K562 (cell line): ENCODE measurements around the gene KLHL29. TPM values are rescaled to one million over a fixed set of nuclear protein-coding genes. Genes with fewer than 3 reads are reported as not detected.

Experiments used
- ATAC-seq: fragments of 200-7000 bp; cut with Tn5 transposase; 3 replicates; pipeline ENCODE4 v1.9.1; 2020; ENCODE audit warnings: moderate library complexity
- BruUV-seq: library from RNA; stranded (reverse); fragments of 400-500 nt; replicated peaks from 2 replicates; lab custom pipeline; 2021; lab: Mats Ljungman, UMichigan
- CTCF ChIA-PET: fragments of 300-600 bp; formaldehyde crosslinking; extraction: SDS; loops from one replicate; lab custom pipeline; 2021; ENCODE audit warnings: low intra/inter-chr PET ratio; lab: Yijun Ruan, JAX
- POLR2A ChIA-PET: fragments of 300-600, 350-650 bp; sonication (Branson Sonifier 250); formaldehyde crosslinking; extraction: SDS; loops from one replicate; lab custom pipeline; 2021; ENCODE audit warnings: antibody characterized with exemption, inconsistent platforms; lab: Yijun Ruan, JAX
- DNase-seq, 4 experiments: peaks; one replicate each; pipeline versions ENCODE4 v3.0.0 to v3.0.0-alpha.2; 2011 to 2018; ENCODE audit warnings: low spot score in 3 of 4, mixed read lengths in 3 of 4; ENCODE audit errors: extremely low read depth in 1 of 4
- FAIRE-seq: peaks from 2 replicates; lab custom pipeline; 2011; peaks lifted over from hg19 to GRCh38; lab: Jason Lieb, UNC
- H2AFZ ChIP-seq: 2 replicates; pipeline ENCODE4 v1.6.0; 2011; ENCODE audit warnings: low read depth, low read length, control low read depth, inconsistent platforms
- H3K27ac ChIP-seq: fragments of 200-600 bp; 3 replicates; pipeline ENCODE4 v1.8.0; 2011; ENCODE audit warnings: low read depth, mild to moderate bottlenecking, control low read depth, inconsistent platforms, low read length, moderate library complexity, mixed read lengths; ENCODE audit errors: extremely low read depth
- H3K27me3 ChIP-seq, 2 experiments: fragments of 300-600 bp in 1 of 2; 2 replicates in 1 of 2; 3 replicates in 1 of 2; pipeline versions ENCODE4 v1.6.0 to v1.8.0; 2011; ENCODE audit warnings: inconsistent platforms in 2 of 2, low read length in 2 of 2, mild to moderate bottlenecking in 1 of 2, mixed read lengths in 1 of 2, moderate library complexity in 1 of 2; ENCODE audit not compliant: control insufficient read depth in 2 of 2, insufficient read depth in 2 of 2
- H3K36me3 ChIP-seq: fragments of 300-600 bp; 3 replicates; pipeline ENCODE4 v1.8.0; 2011; ENCODE audit warnings: mild to moderate bottlenecking, low read length, inconsistent platforms; ENCODE audit not compliant: control insufficient read depth, insufficient read depth
- H3K4me1 ChIP-seq, 2 experiments: fragments of 200-600 bp in 1 of 2; replicated peaks in 1 of 2; 2 replicates in 1 of 2; 3 replicates in 1 of 2; pipeline versions ENCODE4 v1.5.1 to v1.8.0; 2011; ENCODE audit warnings: inconsistent platforms in 2 of 2, low read length in 2 of 2, mild to moderate bottlenecking in 1 of 2, mixed read lengths in 1 of 2, moderate library complexity in 1 of 2; ENCODE audit not compliant: control insufficient read depth in 2 of 2, insufficient read depth in 2 of 2
- H3K4me2 ChIP-seq: 2 replicates; pipeline ENCODE4 v1.6.1; 2011; ENCODE audit warnings: low read length, control low read depth, inconsistent platforms, mixed read lengths; ENCODE audit not compliant: insufficient read depth
- H3K4me3 ChIP-seq: fragments of 200-600 bp; sonication (generic), shearing (Covaris generic); 2 replicates; pipeline ENCODE4 v1.5.1; 2016; ENCODE audit warnings: control low read depth, inconsistent platforms
- H3K79me2 ChIP-seq: fragments of 200-600 bp; 3 replicates; pipeline ENCODE4 v1.8.0; 2011; ENCODE audit warnings: low read length, inconsistent platforms; ENCODE audit not compliant: control insufficient read depth, insufficient read depth
- H3K9ac ChIP-seq, 2 experiments: 2 replicates each; pipeline versions ENCODE4 v1.6.0 to v1.6.1; 2011; ENCODE audit warnings: low read depth in 2 of 2, low read length in 2 of 2, control low read depth in 1 of 2, inconsistent platforms in 1 of 2, mild to moderate bottlenecking in 1 of 2, mixed read lengths in 1 of 2; ENCODE audit not compliant: insufficient read depth in 1 of 2
- H3K9me1 ChIP-seq: one replicate; pipeline ENCODE4 v1.6.0; 2011; ENCODE audit warnings: inconsistent platforms, mild to moderate bottlenecking, low read length, moderate library complexity; ENCODE audit not compliant: control insufficient read depth, insufficient read depth
- H3K9me3 ChIP-seq: replicated peaks from 2 replicates; pipeline ENCODE4 v1.5.1; 2011; ENCODE audit warnings: low read depth, low read length, inconsistent platforms; ENCODE audit not compliant: control insufficient read depth, insufficient read depth
- H4K20me1 ChIP-seq: replicated peaks from 2 replicates; pipeline ENCODE4 v1.6.1; 2011; ENCODE audit warnings: low read length, inconsistent platforms, mixed read lengths; ENCODE audit not compliant: control insufficient read depth, insufficient read depth
- ESRRA ChIP-seq: fragments of 450-650 bp; IDR thresholded peaks from 2 replicates; pipeline ENCODE4 v1.6.1; 2014; ENCODE audit warnings: low read depth, mild to moderate bottlenecking, moderate library complexity, borderline replicate concordance
- HNRNPK ChIP-seq: fragments of 200-400 bp; formaldehyde crosslinking; IDR thresholded peaks from one replicate; pipeline ENCODE4 v1.6.1; 2018; ENCODE audit warnings: mild to moderate bottlenecking, low read depth, low read length; ENCODE audit not compliant: poor library complexity, severe bottlenecking
- HNRNPL ChIP-seq: fragments of 200-400 bp; formaldehyde crosslinking; IDR thresholded peaks from 2 replicates; pipeline ENCODE4 v1.6.1; 2017; ENCODE audit warnings: low read depth, mild to moderate bottlenecking, low read length
- PHB2 ChIP-seq: fragments of 450-650 bp; IDR thresholded peaks from 2 replicates; pipeline ENCODE4 v1.6.1; 2017; ENCODE audit warnings: low read depth
- PPARD ChIP-seq: fragments of 250-450 bp; sonication (Bioruptor Pico); IDR thresholded peaks from 2 replicates; pipeline ENCODE4 v1.8.0; 2022; ENCODE audit warnings: inconsistent platforms, mild to moderate bottlenecking, moderate library complexity
- RBM39 ChIP-seq: fragments of 200-400 bp; formaldehyde crosslinking; optimal IDR thresholded peaks from 2 replicates; pipeline ENCODE3; 2018; ENCODE audit warnings: low read depth, low read length
- TAF9B ChIP-seq: fragments of 450-650 bp; IDR thresholded peaks from 2 replicates; pipeline ENCODE4 v1.6.1; 2018; ENCODE audit warnings: mild to moderate bottlenecking; ENCODE audit not compliant: partially characterized antibody
- TBP ChIP-seq: optimal IDR thresholded peaks from 2 replicates; pipeline ENCODE3; 2011; ENCODE audit warnings: low read depth, low read length, improper control_type of control experiment
- TCF7 ChIP-seq: sonication (generic); IDR thresholded peaks from 2 replicates; pipeline ENCODE4 v1.6.1; 2016; ENCODE audit warnings: antibody characterized with exemption, borderline replicate concordance
- ZNF184 ChIP-seq: sonication (generic); formaldehyde crosslinking; IDR thresholded peaks from 2 replicates; pipeline ENCODE4 v1.5.0; 2020; ENCODE audit warnings: missing genetic modification reagents
- ZNF197 ChIP-seq: fragments of 200-800 bp; sonication (Bioruptor generic); IDR thresholded peaks from 2 replicates; pipeline ENCODE4 v1.6.1; 2016; ENCODE audit warnings: low read depth, missing genetic modification characterization, missing compliant biosample characterization
- ZNF408 ChIP-seq: fragments of 250-450 bp; sonication (Bioruptor Pico); IDR thresholded peaks from 2 replicates; pipeline ENCODE4 v1.4.0; 2020; ENCODE audit warnings: low read depth, mild to moderate bottlenecking, moderate library complexity
- ZSCAN29 ChIP-seq: fragments of 450-650 bp; IDR thresholded peaks from 2 replicates; pipeline ENCODE4 v1.6.1; 2017
- WGBS: fragments of 100-300 bp; shearing (Covaris generic); methylation state at CpG from one replicate; pipeline ENCODE4 v1.1.6; 2016; ENCODE audit warnings: low coverage, mixed read lengths; ENCODE audit not compliant: insufficient coverage; ENCODE audit errors: missing lambda C conversion rate; 5-methylcytosine and 5-hydroxymethylcytosine counted together
- in situ Hi-C: fragments of 300-500 bp; cut with MboI; formaldehyde crosslinking; loops from 4 replicates; pipeline ENCODE4 v1.15.0; 2018; ENCODE audit warnings: inconsistent platforms, mixed read lengths
- intact Hi-C: fragments of 100-400 bp; cut with micrococcal nuclease; formaldehyde crosslinking; loops from 2 replicates; pipeline ENCODE4 v1.14.2; 2022
- polyA plus RNA-seq, 8 experiments: library from polyadenylated mRNA; depleted of rRNA in 4 of 8; stranded (reverse) in 5 of 8; unstranded in 3 of 8; fragments of >200 nt; fragmentation: Nextera tagmentation in 2 of 8; fragmentation: Illumina TruSeq in 1 of 8; extraction: Ambion mirVana in 2 of 8; extraction: Trizol in 1 of 8; gene quantifications; 2 replicates each; pipeline versions ENCODE4 v1.2.1 to v1.2.3, GENCODE V29; 2011 to 2014; ENCODE audit warnings: inconsistent platforms in 1 of 8, missing spikeins in 1 of 8
- total RNA-seq, 7 experiments: library from RNA; depleted of rRNA in 6 of 7; stranded (reverse); fragments of >200 nt in 6 of 7; fragmentation: Illumina TruSeq in 2 of 7; extraction: Trizol in 2 of 7; gene quantifications; 2 replicates each; pipeline versions ENCODE4 v1.2.1 to v1.2.3, GENCODE V29; 2011 to 2021; ENCODE audit warnings: low replicate concordance in 1 of 7
- TF ChIP-seq, protein P1 (sequence below): fragments of 450-650 bp; IDR thresholded peaks from 2 replicates; pipeline ENCODE4 v1.7.1; 2018; ENCODE audit warnings: mild to moderate bottlenecking, low read depth; ENCODE audit not compliant: partially characterized antibody
- TF ChIP-seq, protein P2 (sequence below): fragments of 250-450 bp; sonication (Bioruptor Pico); IDR thresholded peaks from 2 replicates; pipeline ENCODE4 v1.9.0; 2021; ENCODE audit warnings: mild to moderate bottlenecking, inconsistent platforms

KLHL29 gene
- total and polyA plus RNA-seq, 9 of the 15 experiments (the other 6 are each of a cell fraction or from before 2014, with no cell fraction given) = 0.03 to 0.31 (median 0.08) TPM; not detected in 1

- TF ChIP-seq ZNF408 = no peak
- TF ChIP-seq, protein P1, sequence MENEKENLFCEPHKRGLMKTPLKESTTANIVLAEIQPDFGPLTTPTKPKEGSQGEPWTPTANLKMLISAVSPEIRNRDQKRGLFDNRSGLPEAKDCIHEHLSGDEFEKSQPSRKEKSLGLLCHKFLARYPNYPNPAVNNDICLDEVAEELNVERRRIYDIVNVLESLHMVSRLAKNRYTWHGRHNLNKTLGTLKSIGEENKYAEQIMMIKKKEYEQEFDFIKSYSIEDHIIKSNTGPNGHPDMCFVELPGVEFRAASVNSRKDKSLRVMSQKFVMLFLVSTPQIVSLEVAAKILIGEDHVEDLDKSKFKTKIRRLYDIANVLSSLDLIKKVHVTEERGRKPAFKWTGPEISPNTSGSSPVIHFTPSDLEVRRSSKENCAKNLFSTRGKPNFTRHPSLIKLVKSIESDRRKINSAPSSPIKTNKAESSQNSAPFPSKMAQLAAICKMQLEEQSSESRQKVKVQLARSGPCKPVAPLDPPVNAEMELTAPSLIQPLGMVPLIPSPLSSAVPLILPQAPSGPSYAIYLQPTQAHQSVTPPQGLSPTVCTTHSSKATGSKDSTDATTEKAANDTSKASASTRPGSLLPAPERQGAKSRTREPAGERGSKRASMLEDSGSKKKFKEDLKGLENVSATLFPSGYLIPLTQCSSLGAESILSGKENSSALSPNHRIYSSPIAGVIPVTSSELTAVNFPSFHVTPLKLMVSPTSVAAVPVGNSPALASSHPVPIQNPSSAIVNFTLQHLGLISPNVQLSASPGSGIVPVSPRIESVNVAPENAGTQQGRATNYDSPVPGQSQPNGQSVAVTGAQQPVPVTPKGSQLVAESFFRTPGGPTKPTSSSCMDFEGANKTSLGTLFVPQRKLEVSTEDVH = no peak
- TF ChIP-seq PHB2 = no peak
- no peak for TF ChIP-seq HNRNPL
- TF ChIP-seq, all 486 proteins: peak for 0
Measured at GRCh38 chr2:23335550-23335949, 49.4 kb upstream of the KLHL29 start (continued).

GRCh38 chr2:23342075-23342474, 42.9 kb upstream of the KLHL29 start:
- Histone ChIP-seq H3K4me3 (no peak overlapping the region), H3K36me3 (no peaks in the 10 kb centered on the region), H3K9ac (no peak overlapping the region), H3K4me1 (no peaks in the 10 kb centered on the region), H2AFZ (no peak overlapping the region), H3K9me3 (no peaks in the 10 kb centered on the region), H4K20me1 (no peaks in the 10 kb centered on the region), H3K4me2 (no peak overlapping the region), H3K27me3 (peaks cover 0 to 3% of the 10 kb centered on the region in 2 experiments; a peak in 2 of 5 replicates), H3K27ac (no peak overlapping the region), H3K9me1 (no peaks in the 10 kb centered on the region), H3K79me2 (no peaks in the 10 kb centered on the region)
- CTCF ChIA-PET = no interaction called here
- POLR2A ChIA-PET = no interaction called here
- 0% methylated on average over 3 of the region's 3 CpGs for WGBS
- DNase-seq (no peak), FAIRE-seq (no peak), ATAC-seq (no peak)
- TF ChIP-seq TCF7 (no peak), ESRRA (no peak), ZNF197 (CRISPR knock-in tag) (no peak), PPARD (CRISPR knock-in tag) (no peak), HNRNPK (no peak), RBM39 (no peak), TAF9B (no peak), ZNF184 (CRISPR knock-in tag) (no peak), ZSCAN29 (no peak), TBP (no peak)
- TF ChIP-seq, protein P2, sequence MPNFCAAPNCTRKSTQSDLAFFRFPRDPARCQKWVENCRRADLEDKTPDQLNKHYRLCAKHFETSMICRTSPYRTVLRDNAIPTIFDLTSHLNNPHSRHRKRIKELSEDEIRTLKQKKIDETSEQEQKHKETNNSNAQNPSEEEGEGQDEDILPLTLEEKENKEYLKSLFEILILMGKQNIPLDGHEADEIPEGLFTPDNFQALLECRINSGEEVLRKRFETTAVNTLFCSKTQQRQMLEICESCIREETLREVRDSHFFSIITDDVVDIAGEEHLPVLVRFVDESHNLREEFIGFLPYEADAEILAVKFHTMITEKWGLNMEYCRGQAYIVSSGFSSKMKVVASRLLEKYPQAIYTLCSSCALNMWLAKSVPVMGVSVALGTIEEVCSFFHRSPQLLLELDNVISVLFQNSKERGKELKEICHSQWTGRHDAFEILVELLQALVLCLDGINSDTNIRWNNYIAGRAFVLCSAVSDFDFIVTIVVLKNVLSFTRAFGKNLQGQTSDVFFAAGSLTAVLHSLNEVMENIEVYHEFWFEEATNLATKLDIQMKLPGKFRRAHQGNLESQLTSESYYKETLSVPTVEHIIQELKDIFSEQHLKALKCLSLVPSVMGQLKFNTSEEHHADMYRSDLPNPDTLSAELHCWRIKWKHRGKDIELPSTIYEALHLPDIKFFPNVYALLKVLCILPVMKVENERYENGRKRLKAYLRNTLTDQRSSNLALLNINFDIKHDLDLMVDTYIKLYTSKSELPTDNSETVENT (CRISPR knock-in tag) = no peak
- BruUV-seq = no TSS peak
- in situ Hi-C loops = no loop called here
- intact Hi-C loops = no loop called here
